ENCODE data around the gene EWSR1. TPM values are rescaled to one million over a fixed set of nuclear protein-coding genes. Genes with fewer than 3 reads are reported as not detected.

EWSR1 gene
- total RNA-seq, 2 experiments from 2014 or later = 336 to 408 TPM

GRCh38 chr22:29348956-29349355 lies 80.9 kb downstream of the EWSR1 start:
- DNase-seq (no peak), ATAC-seq (no peak)
- Mint-ChIP-seq H3K4me1 (peaks cover 2% of the 10 kb centered on the region), H3K9me3 (ENCODE audit: low read depth) (no peaks in the 10 kb centered on the region), H3K27ac (no peak overlapping the region), H3K27me3 (no peaks in the 10 kb centered on the region), H3K4me3 (no peak overlapping the region), H3K36me3 (peaks cover 34% of the 10 kb centered on the region)
- CTCF ChIA-PET = no interaction called here

Small RNA genes within 50 kb of the gene (microRNA-seq; reads per million reads assigned to microRNA genes)
- gene MIR3653 = 36.2 reads per million, percentile 53 among the genes with 10 or more reads in this experiment

Other genes with a start within 250 kb of the EWSR1 start
- gene C22orf31, start 206.4 kb upstream of the EWSR1 start, total RNA-seq = not detected
- gene KREMEN1, start 195.2 kb upstream of the EWSR1 start, total RNA-seq = under 1 TPM; 0.09 to 0.47 TPM
- gene EMID1, start 62.4 kb upstream of the EWSR1 start, total RNA-seq = under 1 TPM in 1 of 2 experiments, not detected in 1; 0.61 TPM
- gene RHBDD3, start 287 bp upstream of the EWSR1 start, total RNA-seq = 10 to 100 TPM; 40.5 to 44.7 TPM
- 10 to 100 TPM; 12.0 to 16.9 TPM for gene GAS2L1, start 38.4 kb downstream of the EWSR1 start, total RNA-seq
- under 1 TPM; 0.63 to 0.70 TPM for gene RASL10A, start 47.4 kb downstream of the EWSR1 start, total RNA-seq
- gene AP1B1, start 120.3 kb downstream of the EWSR1 start, total RNA-seq = 10 to 100 TPM; 82.9 to 90.8 TPM
- not detected for gene RFPL1, start 170.3 kb downstream of the EWSR1 start, total RNA-seq
- gene NEFH, start 211.9 kb downstream of the EWSR1 start, total RNA-seq = 1 to 10 TPM; 6.0 to 9.0 TPM